ENCODE data around the gene CXCL3. TPM values are rescaled to one million over a fixed set of nuclear protein-coding genes. Genes with fewer than 3 reads are reported as not detected.
A peak's percentile ranks its signal among the peaks of the same experiment; 100 is the strongest.

CXCL3 gene
- total RNA-seq, 2 donors from 2014 or later, result 2.9 TPM

DNA sequence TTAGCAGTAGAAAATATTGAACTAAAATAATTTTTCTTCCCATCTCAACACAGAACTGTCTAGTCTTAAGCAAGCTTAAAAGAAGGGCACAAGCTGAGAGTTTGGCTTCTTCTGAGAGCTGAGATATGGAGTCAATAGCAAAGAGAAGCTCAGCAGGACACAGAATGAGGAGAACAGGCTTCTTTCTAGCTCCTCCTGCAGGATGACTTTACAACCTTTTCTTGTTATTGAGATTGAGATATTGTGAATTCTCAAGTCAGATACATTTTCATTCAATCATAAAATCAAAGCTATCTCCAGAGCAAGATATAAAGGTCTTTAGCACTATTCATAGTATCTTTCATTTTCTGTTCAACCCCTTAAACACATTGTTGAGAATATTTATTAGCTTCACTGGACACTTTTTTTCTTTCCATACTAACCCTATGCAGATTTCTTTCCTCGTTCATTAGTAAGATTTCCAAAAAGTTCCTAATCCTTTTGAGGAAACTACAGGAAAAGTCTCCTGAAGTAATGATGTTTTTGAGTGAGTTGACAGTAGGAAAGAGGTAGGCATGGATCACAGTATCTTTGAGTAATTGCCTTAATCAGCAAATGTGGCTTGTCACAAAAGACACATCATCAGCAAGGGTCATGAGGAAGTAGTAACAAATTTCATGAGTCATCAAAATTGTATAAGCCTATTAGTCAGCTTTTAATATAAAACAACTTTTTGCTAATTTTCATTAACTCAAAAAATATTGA lies 17.8 kb upstream of the CXCL3 start:
- Mint-ChIP-seq H3K27ac (no peak overlapping the region), H3K9me3 (no peaks in the 10 kb centered on the region), H3K36me3 (ENCODE audit: low read depth) (no peaks in the 10 kb centered on the region), H3K4me3 (no peak overlapping the region), H3K27me3 (ENCODE audit: insufficient read depth) (no peaks in the 10 kb centered on the region), H3K4me1 (no peaks in the 10 kb centered on the region)
- Histone ChIP-seq H3K36me3 (ENCODE audit: control insufficient read depth, insufficient read depth, low read length) (no peaks in the 10 kb centered on the region), H3K4me3 (ENCODE audit: low read length) (no peak overlapping the region), H3K27me3 (ENCODE audit: control insufficient read depth, insufficient read depth, low read length, poor library complexity, severe bottlenecking) (no peaks in the 10 kb centered on the region), H3K4me1 (ENCODE audit: control insufficient read depth, insufficient read depth, low read length) (no peaks in the 10 kb centered on the region), H3K27ac (ENCODE audit: low read depth, low read length) (no peak overlapping the region), H3K9ac (ENCODE audit: extremely low read depth, low read length, poor library complexity, severe bottlenecking) (no peak overlapping the region), H3K9me3 (ENCODE audit: control insufficient read depth, low read length) (peaks cover 3% of the 10 kb centered on the region)
- TF ChIP-seq, protein P1, sequence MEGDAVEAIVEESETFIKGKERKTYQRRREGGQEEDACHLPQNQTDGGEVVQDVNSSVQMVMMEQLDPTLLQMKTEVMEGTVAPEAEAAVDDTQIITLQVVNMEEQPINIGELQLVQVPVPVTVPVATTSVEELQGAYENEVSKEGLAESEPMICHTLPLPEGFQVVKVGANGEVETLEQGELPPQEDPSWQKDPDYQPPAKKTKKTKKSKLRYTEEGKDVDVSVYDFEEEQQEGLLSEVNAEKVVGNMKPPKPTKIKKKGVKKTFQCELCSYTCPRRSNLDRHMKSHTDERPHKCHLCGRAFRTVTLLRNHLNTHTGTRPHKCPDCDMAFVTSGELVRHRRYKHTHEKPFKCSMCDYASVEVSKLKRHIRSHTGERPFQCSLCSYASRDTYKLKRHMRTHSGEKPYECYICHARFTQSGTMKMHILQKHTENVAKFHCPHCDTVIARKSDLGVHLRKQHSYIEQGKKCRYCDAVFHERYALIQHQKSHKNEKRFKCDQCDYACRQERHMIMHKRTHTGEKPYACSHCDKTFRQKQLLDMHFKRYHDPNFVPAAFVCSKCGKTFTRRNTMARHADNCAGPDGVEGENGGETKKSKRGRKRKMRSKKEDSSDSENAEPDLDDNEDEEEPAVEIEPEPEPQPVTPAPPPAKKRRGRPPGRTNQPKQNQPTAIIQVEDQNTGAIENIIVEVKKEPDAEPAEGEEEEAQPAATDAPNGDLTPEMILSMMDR (conservative IDR thresholded peaks at IDR 0.05), result peak; percentile 52
- DNase-seq, result no peak
- WGBS, 2 experiments (ENCODE audit: insufficient coverage in 1 of 2, insufficient read length in 1 of 2), result 0% methylated on average over 1 of the region's 1 CpG; no CpG with 5 or more reads in 1 of the 2 experiments

DNA sequence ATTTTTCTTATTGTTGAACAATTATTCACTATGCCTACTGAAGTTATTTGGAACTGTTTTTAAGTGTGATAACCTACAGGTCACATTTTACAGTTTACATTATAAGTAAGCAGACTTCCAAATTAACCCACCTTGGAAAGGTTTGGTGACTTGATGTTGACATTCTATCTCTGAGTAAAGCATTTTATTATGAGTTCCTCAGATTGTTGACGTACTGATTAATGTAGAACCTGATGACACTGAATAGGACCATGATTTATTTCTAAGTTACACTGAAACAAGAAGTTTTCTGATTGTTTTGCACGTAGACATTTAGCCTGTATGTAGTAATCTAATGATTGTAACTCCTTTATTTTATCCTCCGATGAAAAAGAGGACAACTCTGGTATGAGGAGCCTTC lies 17.0 kb upstream of the CXCL3 start:
- TF ChIP-seq, protein P1 (conservative IDR thresholded peaks at IDR 0.05), result no peak
- no peaks in the 10 kb centered on the region for H3K9me3 Mint-ChIP-seq
- H3K4me1 ChIP-seq (ENCODE audit: control insufficient read depth, insufficient read depth, low read length), result no peaks in the 10 kb centered on the region
- no peaks in the 10 kb centered on the region for H3K27me3 Mint-ChIP-seq (ENCODE audit: insufficient read depth)
- H3K4me3 ChIP-seq (ENCODE audit: low read length), result no peak overlapping the region
- H3K4me3 Mint-ChIP-seq, result no peak overlapping the region
- H3K27ac Mint-ChIP-seq, result no peak overlapping the region
- WGBS, 2 experiments (ENCODE audit: insufficient coverage in 1 of 2, insufficient read length in 1 of 2), result 92% methylated on average over 2 to 3 of the region's 3 CpGs
- H3K4me1 Mint-ChIP-seq, result no peaks in the 10 kb centered on the region
- H3K9ac ChIP-seq (ENCODE audit: extremely low read depth, low read length, poor library complexity, severe bottlenecking), result no peak overlapping the region
- no peaks in the 10 kb centered on the region for H3K27me3 ChIP-seq (ENCODE audit: control insufficient read depth, insufficient read depth, low read length, poor library complexity, severe bottlenecking)
- DNase-seq, result no peak
- no peaks in the 10 kb centered on the region for H3K36me3 ChIP-seq (ENCODE audit: control insufficient read depth, insufficient read depth, low read length)
- no peaks in the 10 kb centered on the region for H3K36me3 Mint-ChIP-seq (ENCODE audit: low read depth)
- H3K27ac ChIP-seq (ENCODE audit: low read depth, low read length), result no peak overlapping the region
- H3K9me3 ChIP-seq (ENCODE audit: control insufficient read depth, low read length), result no peaks in the 10 kb centered on the region

GRCh38 chr4:74055096-74055495 lies 16.6 kb upstream of the CXCL3 start:
- H3K27me3 ChIP-seq (ENCODE audit: control insufficient read depth, insufficient read depth, low read length, poor library complexity, severe bottlenecking), result no peaks in the 10 kb centered on the region
- Mint-ChIP-seq H3K36me3 (ENCODE audit: low read depth) (no peaks in the 10 kb centered on the region), H3K9me3 (no peaks in the 10 kb centered on the region), H3K4me3 (no peak overlapping the region), H3K27ac (no peak overlapping the region), H3K27me3 (ENCODE audit: insufficient read depth) (no peaks in the 10 kb centered on the region), H3K4me1 (no peaks in the 10 kb centered on the region)
- H3K9ac ChIP-seq (ENCODE audit: extremely low read depth, low read length, poor library complexity, severe bottlenecking), result no peak overlapping the region
- no peak overlapping the region for H3K4me3 ChIP-seq (ENCODE audit: low read length)
- TF ChIP-seq, protein P1 (conservative IDR thresholded peaks at IDR 0.05), result no peak
- no peak for DNase-seq
- H3K36me3 ChIP-seq (ENCODE audit: control insufficient read depth, insufficient read depth, low read length), result no peaks in the 10 kb centered on the region
- H3K4me1 ChIP-seq (ENCODE audit: control insufficient read depth, insufficient read depth, low read length), result no peaks in the 10 kb centered on the region
- no peaks in the 10 kb centered on the region for H3K9me3 ChIP-seq (ENCODE audit: control insufficient read depth, low read length)
- 93% methylated on average over 2 of the region's 2 CpGs; no CpG with 5 or more reads in 1 of the 2 experiments for WGBS, 2 experiments (ENCODE audit: insufficient coverage in 1 of 2, insufficient read length in 1 of 2)
- H3K27ac ChIP-seq (ENCODE audit: low read depth, low read length), result no peak overlapping the region
